Endothelial cell of umbilical vein (primary cell): ENCODE data around the gene SPATA19. TPM values are rescaled to one million over a fixed set of nuclear protein-coding genes. Genes with fewer than 3 reads are reported as not detected.

ENCODE experiments used
- BruUV-seq: library from RNA; stranded (reverse); fragments of 400-500 nt; replicated peaks from 2 replicates; lab custom pipeline; 2021; lab: Mats Ljungman, UMichigan
- CTCF ChIA-PET: fragments of 300-600, 350-600 bp; sonication (Branson Sonifier 250); formaldehyde crosslinking; loops from one replicate; lab custom pipeline; 2021; ENCODE audit warnings: antibody characterized with exemption, inconsistent platforms; lab: Charles Lee
- POLR2A ChIA-PET: fragments of 300-600, 350-600 bp; sonication (Branson Sonifier 250); formaldehyde crosslinking; loops from one replicate; lab custom pipeline; 2021; ENCODE audit warnings: antibody characterized with exemption, inconsistent platforms; lab: Charles Lee
- DNase-seq: peaks from one replicate; pipeline ENCODE4 v3.0.0-alpha.2; 2011; ENCODE audit warnings: low read depth, low spot score
- FAIRE-seq: peaks from 2 replicates; lab custom pipeline; 2011; peaks lifted over from hg19 to GRCh38; lab: Jason Lieb, UNC
- H2AFZ ChIP-seq: 2 replicates; pipeline ENCODE4 v1.6.0; 2012; ENCODE audit warnings: low read depth, low read length, control low read depth, inconsistent platforms
- H3K27ac ChIP-seq: 2 replicates; pipeline ENCODE4 v1.5.1; 2011; ENCODE audit warnings: low read depth, mild to moderate bottlenecking, control low read depth, low read length, moderate library complexity; ENCODE audit not compliant: insufficient read depth
- H3K27me3 ChIP-seq, 2 experiments: 2 replicates each; pipeline versions ENCODE4 v1.6.0 to v1.6.1; 2011; ENCODE audit warnings: low read length in 2 of 2, mixed read lengths in 1 of 2; ENCODE audit not compliant: control insufficient read depth in 2 of 2, insufficient read depth in 2 of 2
- H3K36me3 ChIP-seq, 2 experiments: 2 replicates in 1 of 2; 3 replicates in 1 of 2; pipeline ENCODE4 v1.5.1; 2011; ENCODE audit warnings: low read length in 2 of 2, mild to moderate bottlenecking in 1 of 2, moderate library complexity in 1 of 2; ENCODE audit not compliant: control insufficient read depth in 2 of 2, insufficient read depth in 2 of 2; ENCODE audit errors: extremely low read depth in 1 of 2
- H3K4me1 ChIP-seq: 3 replicates; pipeline ENCODE4 v1.5.1; 2011; ENCODE audit warnings: mild to moderate bottlenecking, low read length; ENCODE audit not compliant: control insufficient read depth, insufficient read depth; ENCODE audit errors: extremely low read depth
- H3K4me2 ChIP-seq: 2 replicates; pipeline ENCODE4 v1.6.1; 2011; ENCODE audit warnings: low read length, control low read depth, mixed read lengths; ENCODE audit not compliant: insufficient read depth
- H3K4me3 ChIP-seq, 3 experiments: fragments of 200-600 bp in 1 of 3; sonication (generic), shearing (Covaris generic) in 1 of 3; replicated peaks in 1 of 3; 2 replicates each; pipeline ENCODE4 v1.5.1; 2011 to 2016; ENCODE audit warnings: control low read depth in 3 of 3, low read length in 3 of 3, mild to moderate bottlenecking in 2 of 3, inconsistent platforms in 1 of 3, low read depth in 1 of 3, moderate library complexity in 1 of 3; ENCODE audit not compliant: insufficient read depth in 1 of 3
- H3K79me2 ChIP-seq: 2 replicates; pipeline ENCODE4 v1.6.0; 2012; ENCODE audit warnings: low read length, inconsistent platforms; ENCODE audit not compliant: control insufficient read depth, insufficient read depth
- H3K9ac ChIP-seq: replicated peaks from 2 replicates; pipeline ENCODE3; 2011; ENCODE audit warnings: low read length, control low read depth; ENCODE audit not compliant: insufficient read depth; ENCODE audit errors: extremely low read depth
- H3K9me1 ChIP-seq: replicated peaks from 3 replicates; pipeline ENCODE4 v1.6.0; 2011; ENCODE audit warnings: mild to moderate bottlenecking, low read length; ENCODE audit not compliant: control insufficient read depth, insufficient read depth; ENCODE audit errors: extremely low read depth
- H3K9me3 ChIP-seq: replicated peaks from 2 replicates; pipeline ENCODE4 v1.5.1; 2012; ENCODE audit warnings: low read length, inconsistent platforms; ENCODE audit not compliant: control insufficient read depth, insufficient read depth
- H4K20me1 ChIP-seq: replicated peaks from 2 replicates; pipeline ENCODE3; 2011; ENCODE audit warnings: mild to moderate bottlenecking, low read length; ENCODE audit not compliant: control insufficient read depth, insufficient read depth; ENCODE audit errors: extremely low read depth
- CTCF ChIP-seq, 2 donors: IDR thresholded peaks; 1 replicate in 1 of 2; 2 replicates in 1 of 2; pipeline ENCODE4 v1.5.1; 2011; ENCODE audit warnings: low read length in 2 of 2, mild to moderate bottlenecking in 2 of 2, moderate library complexity in 2 of 2, control low read depth in 1 of 2, inconsistent platforms in 1 of 2, low read depth in 1 of 2; ENCODE audit not compliant: insufficient read depth in 1 of 2; ENCODE audit errors: extremely low read depth in 1 of 2
- EZH2 ChIP-seq: IDR thresholded peaks from 2 replicates; pipeline ENCODE4 v1.6.1; 2012; ENCODE audit warnings: borderline replicate concordance, low read depth, mild to moderate bottlenecking, moderate library complexity, low read length, inconsistent platforms; ENCODE audit not compliant: severe bottlenecking
- FOS ChIP-seq: IDR thresholded peaks from 2 replicates; pipeline ENCODE4 v1.6.1; 2011; ENCODE audit warnings: mild to moderate bottlenecking, low read length, moderate library complexity, borderline replicate concordance; ENCODE audit not compliant: insufficient read depth
- GATA2 ChIP-seq: IDR thresholded peaks from 2 replicates; pipeline ENCODE4 v1.7.0; 2011; ENCODE audit warnings: low read depth, mild to moderate bottlenecking, moderate library complexity, mixed read lengths, low read length; ENCODE audit not compliant: insufficient read length, insufficient read depth
- JUN ChIP-seq: IDR thresholded peaks from 2 replicates; pipeline ENCODE4 v1.6.1; 2011; ENCODE audit warnings: borderline replicate concordance, low read depth; ENCODE audit not compliant: insufficient read length, insufficient read depth
- MAX ChIP-seq: IDR thresholded peaks from 2 replicates; pipeline ENCODE4 v1.6.1; 2011; ENCODE audit not compliant: insufficient read depth, insufficient read length
- MYC ChIP-seq: IDR thresholded peaks from one replicate; pipeline ENCODE4 v1.6.1; 2011; ENCODE audit warnings: mild to moderate bottlenecking, low read depth, low read length
- POLR2A ChIP-seq: IDR thresholded peaks from 2 replicates; pipeline ENCODE4 v1.6.1; 2012; ENCODE audit warnings: low read depth, mild to moderate bottlenecking, control low read depth, low read length
- POLR2AphosphoS5 ChIP-seq: IDR thresholded peaks from 2 replicates; pipeline ENCODE4 v1.6.1; 2012; ENCODE audit warnings: low read depth, mild to moderate bottlenecking, control low read depth, low read length, moderate library complexity; ENCODE audit not compliant: insufficient read depth
- dilution Hi-C: fragments of 300-500 bp; cut with MboI; formaldehyde crosslinking; loops from one replicate; pipeline ENCODE4 v1.15.0; 2019; ENCODE audit warnings: low sequenced_read_pairs; ENCODE audit not compliant: extremely low pct_ligation_motif_present
- intact Hi-C: fragments of 100-400 bp; cut with micrococcal nuclease; formaldehyde crosslinking; loops from one replicate; pipeline ENCODE4 v1.10.0; 2022
- polyA plus RNA-seq, 4 experiments: library from polyadenylated mRNA; depleted of rRNA in 3 of 4; stranded (reverse) in 3 of 4; unstranded in 1 of 4; fragments of >200 nt; gene quantifications; 2 replicates each; pipeline versions ENCODE4 v1.2.1 to v1.2.3, GENCODE V29; 2011 to 2012; ENCODE audit warnings: missing spikeins in 1 of 4
- total RNA-seq: library from RNA; stranded (reverse); gene quantifications from 2 replicates; pipeline ENCODE4 v1.2.3, GENCODE V29; 2021

SPATA19 gene
- total and polyA plus RNA-seq, 2 donors (not counting 3 experiments of a cell fraction or from before 2014, with no cell fraction given), result not detected

- H3K4me2 ChIP-seq, result no peak overlapping the region
- H3K9me1 ChIP-seq, result no peaks in the 10 kb centered on the region
- no peaks in the 10 kb centered on the region for H4K20me1 ChIP-seq
- no peak overlapping the region for H3K4me3 ChIP-seq
- ChIA-PET CTCF (no interaction called here), POLR2A (no interaction called here)
- no peaks in the 10 kb centered on the region for H3K79me2 ChIP-seq
- TF ChIP-seq FOS, result no peak
- TF ChIP-seq JUN, result no peak
- TF ChIP-seq EZH2, result no peak
- no peak for TF ChIP-seq GATA2
- TF ChIP-seq POLR2AphosphoS5, result no peak
- TF ChIP-seq MYC, result no peak
- no peak for TF ChIP-seq MAX
- no peak for TF ChIP-seq POLR2A
- no peak for TF ChIP-seq CTCF (IDR thresholded peaks at IDR 0.05; ENCODE audit: extremely low read depth in 1 of 2, insufficient read depth in 1 of 2, low read depth in 1 of 2, low read length in 2 of 2)
- H3K9ac ChIP-seq, result no peak overlapping the region
- no peaks in the 10 kb centered on the region for H3K4me1 ChIP-seq
- FAIRE-seq, result no peak
- H2AFZ ChIP-seq, result no peak overlapping the region
- dilution Hi-C loops, result no loop called here
- intact Hi-C loops, result no loop called here
- no peaks in the 10 kb centered on the region for H3K27me3 ChIP-seq
- no peaks in the 10 kb centered on the region for H3K36me3 ChIP-seq
- H3K27ac ChIP-seq, result no peak overlapping the region
- DNase-seq, result no peak
- no peaks in the 10 kb centered on the region for H3K9me3 ChIP-seq
- no TSS peak for BruUV-seq
Measured at GRCh38 chr11:133823614-133824013, 21.7 kb downstream of the SPATA19 start.
